Stimulated activated CD4-positive, alpha-beta T cell treated with anti-CD3 and anti-CD28 coated beads, TNF-alpha, amount 100 ng/mL, for 4 hours (primary cell): ENCODE measurements around the gene IMPG1.

ENCODE experiments used
- DNase-seq, 3 experiments: peaks; one replicate each; pipeline ENCODE4 v3.0.0-alpha.2; 2020; ENCODE audit warnings: low read depth in 3 of 3

IMPG1 gene

DNA sequence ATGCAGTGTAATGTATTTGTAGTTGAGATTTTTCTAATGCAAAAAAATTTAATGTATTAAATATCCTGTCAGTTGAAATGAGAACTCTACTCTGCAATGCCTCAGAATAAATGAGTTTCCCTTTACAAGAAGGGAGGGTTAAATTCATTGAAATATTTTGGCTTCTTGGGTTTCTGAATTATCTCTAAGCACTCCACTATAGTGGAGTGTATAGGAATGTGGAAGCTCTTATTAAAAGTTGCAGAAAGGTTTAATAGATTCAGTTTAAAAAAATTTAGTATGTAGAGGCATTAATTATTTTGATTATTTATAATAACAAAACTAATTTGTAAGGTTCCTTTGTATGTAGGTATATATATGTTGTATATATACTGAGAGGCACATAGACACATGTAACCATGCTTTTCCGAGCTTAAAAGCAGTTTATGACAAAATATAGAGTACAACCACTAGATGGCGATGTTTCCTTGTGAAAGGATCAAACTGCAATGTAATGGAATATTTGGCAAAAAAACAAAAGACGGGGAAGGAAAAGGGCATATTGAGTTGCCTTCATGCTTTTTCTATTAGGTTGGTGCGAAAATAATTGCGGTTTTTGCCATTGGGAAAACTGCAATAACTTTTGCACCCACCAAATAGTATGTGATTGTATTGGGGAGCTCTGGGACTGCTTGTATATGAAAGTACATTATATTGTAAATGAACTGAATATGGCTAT, 179.2 kb downstream of the IMPG1 start:
- DNase-seq, result no peak

DNA sequence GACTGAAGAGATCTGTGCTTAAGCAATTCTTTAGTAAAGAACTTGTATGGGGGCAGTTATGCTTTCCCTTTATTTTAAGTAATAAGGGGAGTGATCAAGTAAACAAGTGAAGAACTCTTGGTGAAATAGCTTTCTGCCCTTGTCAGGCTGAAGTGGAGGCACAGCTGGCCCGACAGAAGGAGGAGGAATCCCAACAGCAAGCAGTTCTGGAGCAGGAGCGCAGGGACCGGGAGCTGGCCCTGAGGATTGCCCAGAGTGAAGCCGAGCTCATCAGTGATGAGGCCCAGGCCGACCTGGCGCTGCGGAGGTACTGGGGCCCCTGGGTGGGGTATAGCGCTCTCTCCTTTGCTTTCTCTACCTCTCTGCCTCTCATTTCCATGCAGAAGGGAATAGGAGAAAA, 180.1 kb downstream of the IMPG1 start:
- no peak for DNase-seq

DNA sequence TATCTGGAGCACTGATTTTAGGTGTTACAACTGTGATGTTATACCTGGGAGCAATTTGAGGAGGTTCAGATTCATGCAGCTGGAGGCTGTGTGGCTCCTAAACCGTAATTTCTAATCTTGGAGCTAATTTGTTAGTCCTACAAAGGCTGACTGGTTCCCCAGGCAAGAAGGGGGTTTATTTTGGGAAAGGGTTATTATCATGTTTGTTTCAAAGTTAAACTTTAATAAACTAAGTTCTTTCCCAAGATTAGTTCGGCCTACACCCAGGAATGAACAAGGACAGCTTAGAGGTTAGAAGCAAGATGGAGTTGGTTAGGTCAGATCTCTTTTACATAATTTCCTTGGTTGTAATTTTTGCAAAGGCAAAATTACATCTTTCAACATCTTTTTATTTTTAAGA, 187.6 kb downstream of the IMPG1 start:
- DNase-seq, result no peak

DNA sequence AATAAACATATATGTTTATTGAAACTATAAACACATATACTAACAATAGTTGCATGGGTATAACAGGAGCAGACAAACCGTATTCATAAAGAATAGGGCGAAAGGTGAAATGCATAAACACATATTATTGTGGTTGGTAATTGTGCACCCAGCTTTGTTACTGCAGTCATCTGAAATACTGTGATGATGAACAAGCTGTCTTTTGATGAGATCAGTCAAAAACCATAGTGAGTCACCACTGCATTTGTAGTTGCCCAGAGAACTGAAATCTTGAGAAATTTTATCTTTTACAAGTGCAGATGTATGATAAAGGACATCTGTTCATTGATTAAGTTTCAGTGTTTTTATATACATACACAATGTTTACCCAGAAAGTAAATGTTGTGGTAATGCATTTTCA, 189.7 kb downstream of the IMPG1 start:
- DNase-seq, result no peak

DNA sequence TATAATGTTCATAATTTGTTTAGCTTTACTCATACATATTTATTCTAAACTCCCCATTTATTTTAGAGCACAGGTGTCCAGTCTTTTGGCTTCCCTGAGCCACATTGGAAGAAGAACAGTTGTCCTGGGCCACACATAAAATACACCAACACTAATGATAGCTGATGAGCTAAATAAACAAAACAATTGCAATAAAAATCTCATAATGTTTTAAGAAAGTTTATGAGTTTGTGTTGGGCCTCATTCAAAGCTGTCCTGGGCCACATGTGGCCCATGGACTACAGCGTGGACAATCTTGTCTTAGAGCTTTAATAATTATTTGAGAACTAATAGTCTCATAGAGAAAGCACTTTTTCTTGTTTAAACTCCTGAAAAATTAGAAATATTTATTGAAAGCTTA, 192.2 kb downstream of the IMPG1 start:
- no peak for DNase-seq

DNA sequence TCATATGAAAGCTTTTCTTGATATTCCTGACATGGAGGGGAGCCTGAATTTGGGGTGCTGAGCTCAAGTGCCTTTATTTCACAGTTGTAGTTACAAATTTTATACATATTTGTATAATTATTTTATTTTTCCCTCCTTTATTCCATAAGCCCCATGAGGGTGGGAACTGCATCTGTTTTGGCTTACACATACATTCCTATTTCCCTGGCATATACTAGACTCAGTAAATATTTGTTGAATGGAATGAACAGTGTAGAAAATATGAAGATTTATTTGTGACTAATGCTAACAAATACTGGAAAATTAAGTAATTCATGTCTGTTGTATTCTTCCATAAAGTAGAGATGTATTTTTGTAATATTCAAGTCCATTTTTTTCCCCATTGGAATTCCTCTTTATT, 196.3 kb downstream of the IMPG1 start:
- no peak for DNase-seq

DNA sequence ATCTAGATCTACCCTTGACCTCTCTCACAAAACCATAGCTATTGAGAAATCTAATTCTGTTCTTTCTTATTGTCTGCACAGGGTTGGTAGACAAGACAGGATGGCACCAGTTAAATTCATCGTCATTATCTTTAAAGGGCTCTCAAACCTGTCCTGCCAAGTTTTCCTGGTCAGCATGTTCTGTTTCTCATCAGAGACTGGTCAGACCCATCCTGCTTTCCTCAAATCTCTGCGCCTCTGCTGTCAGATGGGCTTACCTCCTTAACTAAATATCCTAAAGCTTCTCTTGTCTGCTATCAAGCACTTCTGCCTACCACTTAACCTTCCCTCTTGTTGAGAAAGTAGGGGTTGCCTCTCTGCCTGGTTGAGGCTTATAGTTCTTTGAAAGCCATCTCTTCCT, 198.2 kb downstream of the IMPG1 start:
- no peak for DNase-seq
